ENCODE results near the gene GNS. TPM values are rescaled to one million over a fixed set of nuclear protein-coding genes. Genes with fewer than 3 reads are reported as not detected.
"Not testable (repeated sequence)": the region's sequence is repeated elsewhere in the genome, so short reads cannot be mapped to it uniquely, and the experiment has no call there.

GNS gene
- 76.1 TPM for polyA plus RNA-seq (2013, experiment 1 of 2)
- 69.1 TPM for polyA plus RNA-seq (2013, experiment 2 of 2)

DNA sequence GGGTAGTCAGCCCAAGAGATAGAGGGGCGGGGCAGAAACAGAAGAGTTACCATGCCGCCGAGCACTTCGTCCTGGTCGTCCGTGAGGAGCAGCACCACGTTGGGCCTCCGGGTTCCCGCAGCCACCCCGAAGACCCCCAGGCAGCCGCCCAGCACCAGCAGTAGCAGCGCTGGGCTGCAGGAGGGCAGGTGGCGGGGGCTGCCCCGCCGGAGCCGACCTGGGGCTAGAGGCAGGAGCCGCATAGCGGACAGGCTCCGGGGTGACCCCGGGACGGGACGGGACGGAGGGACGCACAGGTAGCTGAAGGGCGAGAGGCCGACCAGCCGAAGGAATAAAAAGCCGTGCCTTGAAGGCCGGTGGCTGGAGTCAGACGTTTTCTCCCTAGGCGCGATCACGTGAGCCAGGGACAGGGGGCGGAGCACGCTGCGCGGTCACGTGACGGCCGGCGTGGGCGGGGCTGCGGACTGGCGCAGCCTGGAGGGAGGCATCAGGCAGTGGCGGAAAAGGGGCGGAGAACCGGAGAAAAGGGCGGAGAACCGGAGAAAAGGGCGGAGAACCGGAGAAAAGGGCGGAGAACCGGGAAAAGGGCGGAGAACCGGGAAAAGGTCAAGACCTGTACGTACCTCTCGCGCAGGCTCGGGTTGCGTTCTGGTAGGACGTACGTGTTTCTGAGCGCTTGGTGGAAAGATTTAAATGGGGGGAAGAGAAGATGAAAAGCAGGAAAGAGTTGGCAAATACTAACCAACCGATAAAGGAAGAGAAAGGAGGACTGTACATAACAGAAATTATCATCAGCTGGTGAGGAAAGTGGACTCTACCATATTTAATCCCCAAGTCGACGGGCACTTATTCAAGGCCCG, at the start of gene GNS:
Gene GNS, minus strand, starts transcription at position 372 of the 860 bp plus-strand sequence. Its CDS starts 130 bp downstream, at position 242.
- H3K4me1 ChIP-seq (ENCODE audit: control insufficient read depth, insufficient read depth, low read length, poor library complexity, severe bottlenecking) = peaks cover 5% of the 10 kb centered on the region
- peak within 1 kb of the TSS; percentile 72 for H3K27ac ChIP-seq (ENCODE audit: low read depth, low read length, severe bottlenecking)
- no peaks in the 10 kb centered on the region for H3K9me3 ChIP-seq (ENCODE audit: control insufficient read depth, low read length)
- H3K36me3 ChIP-seq (ENCODE audit: control insufficient read depth, insufficient read depth, low read length) = no peaks in the 10 kb centered on the region
- H3K4me3 ChIP-seq (ENCODE audit: extremely low read depth, insufficient read depth, low read length, poor library complexity, severe bottlenecking) = peak within 1 kb of the TSS; percentile 96
- WGBS, 2 experiments (ENCODE audit: insufficient coverage in 2 of 2) = 2 to 3% methylated on average over 55 to 56 of the region's 67 CpGs

GRCh38 chr12:64808110-64808509, 48.9 kb upstream of the GNS start:
- no peak overlapping the region for H3K27ac ChIP-seq (ENCODE audit: low read depth, low read length, severe bottlenecking)
- H3K4me3 ChIP-seq (ENCODE audit: extremely low read depth, insufficient read depth, low read length, poor library complexity, severe bottlenecking) = no peak overlapping the region
- H3K9me3 ChIP-seq (ENCODE audit: control insufficient read depth, low read length) = no peaks in the 10 kb centered on the region
- H3K36me3 ChIP-seq (ENCODE audit: control insufficient read depth, insufficient read depth, low read length) = no peaks in the 10 kb centered on the region
- H3K4me1 ChIP-seq (ENCODE audit: control insufficient read depth, insufficient read depth, low read length, poor library complexity, severe bottlenecking) = no peaks in the 10 kb centered on the region
- 90 to 91% methylated on average over 5 of the region's 5 CpGs for WGBS, 2 experiments (ENCODE audit: insufficient coverage in 2 of 2)

DNA sequence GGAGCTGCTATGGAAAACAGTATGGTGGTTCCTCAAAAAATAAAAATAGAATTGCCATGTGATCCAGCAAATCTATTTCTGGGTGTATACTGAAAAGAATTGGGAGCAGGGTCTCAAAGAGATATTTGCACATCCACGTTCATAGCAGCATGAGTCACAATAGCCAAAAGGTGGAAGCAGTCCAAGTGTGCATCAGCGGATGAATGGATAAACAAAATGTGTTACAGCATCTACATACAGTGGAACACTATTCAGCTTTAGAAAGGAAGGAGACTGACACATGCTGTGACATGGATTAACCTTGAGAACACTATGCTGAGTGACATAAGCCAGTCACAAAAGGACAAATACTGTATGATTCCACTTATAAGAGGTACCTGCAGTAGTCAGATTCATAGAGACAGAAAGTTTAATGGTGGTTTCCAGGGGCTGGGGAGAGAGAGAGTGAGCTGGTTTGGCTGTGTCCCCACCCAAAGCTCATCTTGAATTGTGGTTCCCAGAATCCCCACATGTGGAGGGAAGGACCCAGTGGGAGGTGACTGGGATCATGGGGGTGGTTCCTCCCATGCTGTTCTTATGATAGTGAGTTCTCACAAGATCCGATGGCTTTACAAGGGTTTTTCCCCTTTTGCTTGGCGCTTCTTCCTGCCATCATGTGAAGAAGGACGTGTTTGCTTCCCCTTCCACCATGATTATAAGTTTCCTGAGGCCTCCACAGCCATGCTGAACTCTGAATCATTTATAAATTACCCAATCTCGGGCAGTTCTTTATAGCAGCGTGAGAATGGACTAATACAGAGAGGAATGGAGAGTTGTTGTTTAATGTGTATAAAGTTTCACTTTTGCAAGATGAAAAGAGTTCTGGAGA, 47.6 kb upstream of the GNS start:
- no peaks in the 10 kb centered on the region for H3K4me1 ChIP-seq (ENCODE audit: control insufficient read depth, insufficient read depth, low read length, poor library complexity, severe bottlenecking)
- WGBS, 2 experiments (ENCODE audit: insufficient coverage in 2 of 2) = 59 to 89% methylated on average over 3 to 4 of the region's 7 CpGs

DNA sequence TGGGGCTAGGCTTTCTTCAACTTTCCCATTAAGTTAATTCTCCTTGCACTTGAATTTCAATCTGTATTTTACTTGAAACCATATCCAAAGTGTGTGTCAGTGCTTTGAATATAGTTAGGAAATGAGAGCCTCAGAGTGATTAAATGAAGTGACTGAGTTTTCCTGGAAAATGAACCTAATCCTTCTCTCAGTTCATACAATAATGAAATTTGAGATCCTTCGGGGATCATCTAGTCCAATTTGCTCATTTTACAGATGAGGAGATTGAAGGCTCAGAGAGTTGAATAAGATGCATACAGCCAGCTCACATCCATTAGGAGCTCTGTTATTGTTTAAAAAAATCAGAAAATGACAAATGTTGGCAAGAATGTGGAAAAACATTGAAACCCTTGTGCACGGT, 47.0 kb upstream of the GNS start:
- no peaks in the 10 kb centered on the region for H3K36me3 ChIP-seq (ENCODE audit: control insufficient read depth, insufficient read depth, low read length)
- no peaks in the 10 kb centered on the region for H3K9me3 ChIP-seq (ENCODE audit: control insufficient read depth, low read length)
- H3K4me1 ChIP-seq (ENCODE audit: control insufficient read depth, insufficient read depth, low read length, poor library complexity, severe bottlenecking) = no peaks in the 10 kb centered on the region

More for the DNA sequence above, 47.6 kb upstream of the GNS start:
- no peaks in the 10 kb centered on the region for H3K9me3 ChIP-seq (ENCODE audit: control insufficient read depth, low read length)
- no peak overlapping the region for H3K27ac ChIP-seq (ENCODE audit: low read depth, low read length, severe bottlenecking)
- no peak overlapping the region for H3K4me3 ChIP-seq (ENCODE audit: extremely low read depth, insufficient read depth, low read length, poor library complexity, severe bottlenecking)
- no peaks in the 10 kb centered on the region for H3K36me3 ChIP-seq (ENCODE audit: control insufficient read depth, insufficient read depth, low read length)

DNA sequence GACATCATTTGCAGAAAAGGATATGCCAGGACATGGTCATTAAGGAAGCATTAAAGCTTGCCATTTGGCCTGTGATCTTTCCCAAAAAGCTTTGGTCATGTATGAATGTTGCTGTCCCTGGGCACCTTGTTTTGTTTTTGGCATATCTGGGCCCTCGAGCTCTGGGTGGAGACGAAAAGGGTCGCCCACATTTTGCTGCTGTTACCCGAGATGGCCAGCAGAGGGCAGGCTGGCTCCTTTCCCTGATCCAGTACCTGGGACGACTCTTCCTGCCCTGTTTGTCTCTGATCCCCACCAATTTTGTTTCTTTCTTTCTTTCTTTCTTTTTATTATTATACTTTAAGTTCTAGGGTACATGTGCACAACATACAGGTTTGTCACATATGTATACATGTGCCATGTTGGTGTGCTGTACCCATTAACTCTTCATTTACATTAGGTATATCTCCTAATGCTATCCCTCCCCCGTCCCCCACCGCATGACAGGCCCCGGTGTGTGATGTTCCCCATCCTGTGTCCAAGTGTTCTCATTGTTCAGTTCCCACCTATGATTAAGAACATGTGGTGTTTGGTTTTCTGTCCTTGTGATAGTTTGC, 43.1 kb upstream of the GNS start:
- WGBS, 2 experiments (ENCODE audit: insufficient coverage in 2 of 2) = 13 to 16% methylated on average over 4 of the region's 8 CpGs
- not testable (repeated sequence) for H3K27ac ChIP-seq (ENCODE audit: low read depth, low read length, severe bottlenecking); H3K4me3 ChIP-seq (ENCODE audit: extremely low read depth, insufficient read depth, low read length, poor library complexity, severe bottlenecking); H3K36me3 ChIP-seq (ENCODE audit: control insufficient read depth, insufficient read depth, low read length); H3K4me1 ChIP-seq (ENCODE audit: control insufficient read depth, insufficient read depth, low read length, poor library complexity, severe bottlenecking); H3K9me3 ChIP-seq (ENCODE audit: control insufficient read depth, low read length)

More for the DNA sequence above, 47.0 kb upstream of the GNS start:
- Histone ChIP-seq H3K4me3 (ENCODE audit: extremely low read depth, insufficient read depth, low read length, poor library complexity, severe bottlenecking) (no peak overlapping the region), H3K27ac (ENCODE audit: low read depth, low read length, severe bottlenecking) (no peak overlapping the region)
- WGBS, 2 experiments (ENCODE audit: insufficient coverage in 2 of 2) = 88 to 100% methylated on average over 1 of the region's 2 CpGs

DNA sequence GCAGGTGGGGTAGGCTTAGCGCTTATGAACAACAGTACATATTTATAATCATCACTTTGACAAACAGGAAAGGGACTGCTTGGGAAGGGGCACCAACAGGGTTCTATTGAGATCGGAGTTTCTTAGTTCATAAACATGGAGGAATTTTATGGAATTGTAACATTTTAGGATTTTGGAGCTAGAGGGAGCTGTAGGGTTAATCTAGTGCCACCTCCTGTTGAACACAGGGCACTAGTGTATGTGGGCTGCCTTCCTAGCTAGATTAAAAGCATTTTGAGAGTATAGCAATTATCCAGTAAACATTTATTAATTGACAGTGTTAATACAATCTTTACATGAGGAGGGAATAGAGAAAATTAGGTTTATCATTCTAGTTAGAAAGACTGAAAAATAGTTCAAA, 42.2 kb upstream of the GNS start:
- H3K36me3 ChIP-seq (ENCODE audit: control insufficient read depth, insufficient read depth, low read length) = no peaks in the 10 kb centered on the region
- no peaks in the 10 kb centered on the region for H3K4me1 ChIP-seq (ENCODE audit: control insufficient read depth, insufficient read depth, low read length, poor library complexity, severe bottlenecking)
- H3K9me3 ChIP-seq (ENCODE audit: control insufficient read depth, low read length) = no peaks in the 10 kb centered on the region
- H3K27ac ChIP-seq (ENCODE audit: low read depth, low read length, severe bottlenecking) = no peak overlapping the region
- H3K4me3 ChIP-seq (ENCODE audit: extremely low read depth, insufficient read depth, low read length, poor library complexity, severe bottlenecking) = no peak overlapping the region
- 25 to 88% methylated on average over 1 of the region's 2 CpGs for WGBS, 2 experiments (ENCODE audit: insufficient coverage in 2 of 2)

GRCh38 chr12:64800640-64801039, 41.4 kb upstream of the GNS start:
- Histone ChIP-seq H3K27ac (ENCODE audit: low read depth, low read length, severe bottlenecking) (no peak overlapping the region), H3K9me3 (ENCODE audit: control insufficient read depth, low read length) (no peaks in the 10 kb centered on the region), H3K36me3 (ENCODE audit: control insufficient read depth, insufficient read depth, low read length) (no peaks in the 10 kb centered on the region), H3K4me3 (ENCODE audit: extremely low read depth, insufficient read depth, low read length, poor library complexity, severe bottlenecking) (no peak overlapping the region), H3K4me1 (ENCODE audit: control insufficient read depth, insufficient read depth, low read length, poor library complexity, severe bottlenecking) (no peaks in the 10 kb centered on the region)
- WGBS, 2 experiments (ENCODE audit: insufficient coverage in 2 of 2) = 75 to 82% methylated on average over 1 of the region's 5 CpGs

DNA sequence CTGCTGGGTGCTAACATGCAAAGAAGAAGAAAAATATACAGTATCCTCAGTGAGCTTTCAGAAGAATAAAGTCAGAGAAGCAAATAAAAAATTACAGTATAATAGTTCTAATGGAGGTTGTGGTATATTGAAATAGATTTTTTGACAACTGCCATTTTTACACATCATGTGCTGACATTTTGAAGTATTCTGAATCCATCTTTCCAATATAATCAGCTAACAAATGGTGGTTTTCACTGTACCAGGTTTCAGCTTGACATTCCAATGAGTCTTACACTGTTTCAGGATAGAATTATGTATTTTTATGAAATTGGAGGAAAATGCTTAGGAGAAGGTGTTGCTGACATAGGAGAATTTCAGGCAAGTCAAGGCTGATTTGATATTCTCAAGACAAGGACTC, 39.0 kb upstream of the GNS start:
- Histone ChIP-seq H3K9me3 (ENCODE audit: control insufficient read depth, low read length) (no peaks in the 10 kb centered on the region), H3K36me3 (ENCODE audit: control insufficient read depth, insufficient read depth, low read length) (no peaks in the 10 kb centered on the region), H3K4me3 (ENCODE audit: extremely low read depth, insufficient read depth, low read length, poor library complexity, severe bottlenecking) (no peak overlapping the region), H3K27ac (ENCODE audit: low read depth, low read length, severe bottlenecking) (no peak overlapping the region), H3K4me1 (ENCODE audit: control insufficient read depth, insufficient read depth, low read length, poor library complexity, severe bottlenecking) (no peaks in the 10 kb centered on the region)

DNA sequence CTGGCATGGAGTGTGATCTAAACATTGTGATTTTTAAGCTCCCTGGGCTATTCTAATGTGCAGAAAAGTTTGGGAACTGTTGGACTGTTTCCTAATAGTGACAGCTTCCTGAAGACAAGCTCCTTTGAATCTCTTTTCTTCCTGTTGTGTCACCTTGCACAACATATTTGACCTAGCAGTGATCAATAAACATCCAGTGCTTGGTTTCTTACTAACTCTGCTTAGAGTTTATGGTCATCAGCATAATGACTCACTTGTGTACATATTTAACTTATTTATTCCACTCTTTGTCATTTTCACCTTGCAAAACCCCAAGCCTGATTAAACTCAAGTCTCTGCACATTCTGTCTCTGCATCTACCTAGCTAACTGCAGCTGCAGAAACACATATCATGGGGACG, 38.0 kb upstream of the GNS start:
- no peaks in the 10 kb centered on the region for H3K9me3 ChIP-seq (ENCODE audit: control insufficient read depth, low read length)
- H3K27ac ChIP-seq (ENCODE audit: low read depth, low read length, severe bottlenecking) = no peak overlapping the region
- H3K36me3 ChIP-seq (ENCODE audit: control insufficient read depth, insufficient read depth, low read length) = no peaks in the 10 kb centered on the region
- no peaks in the 10 kb centered on the region for H3K4me1 ChIP-seq (ENCODE audit: control insufficient read depth, insufficient read depth, low read length, poor library complexity, severe bottlenecking)
- H3K4me3 ChIP-seq (ENCODE audit: extremely low read depth, insufficient read depth, low read length, poor library complexity, severe bottlenecking) = no peak overlapping the region
- 71 to 82% methylated on average over 1 of the region's 1 CpG for WGBS, 2 experiments (ENCODE audit: insufficient coverage in 2 of 2)

DNA sequence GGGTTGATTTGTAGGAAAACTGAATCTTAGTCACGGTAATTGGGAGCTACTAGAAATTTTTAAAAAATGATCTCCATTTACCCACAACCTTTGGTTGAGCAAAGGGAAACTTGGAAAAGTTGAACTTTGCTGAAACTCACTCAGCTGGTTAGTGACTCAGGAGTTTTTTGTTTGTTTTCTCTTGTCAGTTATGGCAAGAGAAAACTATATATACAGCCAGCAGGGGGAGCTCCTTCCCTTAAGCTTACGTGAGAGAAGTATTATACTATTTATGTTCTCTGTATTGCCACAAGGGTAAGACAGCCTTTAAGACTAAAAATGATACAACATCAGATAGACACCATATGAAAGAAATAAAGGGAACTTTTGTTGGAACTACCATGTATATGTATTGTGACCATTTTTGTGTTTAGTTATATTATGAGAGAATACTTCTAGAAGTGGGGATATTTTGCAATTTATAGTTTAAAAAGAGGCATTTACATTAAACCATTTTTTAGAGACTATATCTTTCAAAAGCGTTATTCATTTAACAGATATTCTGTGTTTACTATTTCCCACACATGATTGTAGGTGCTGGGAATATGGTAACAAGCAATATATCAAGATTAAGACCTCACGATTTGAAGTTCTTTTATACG, 37.1 kb upstream of the GNS start:
- H3K36me3 ChIP-seq (ENCODE audit: control insufficient read depth, insufficient read depth, low read length) = no peaks in the 10 kb centered on the region
- no peaks in the 10 kb centered on the region for H3K4me1 ChIP-seq (ENCODE audit: control insufficient read depth, insufficient read depth, low read length, poor library complexity, severe bottlenecking)
- WGBS, 2 experiments (ENCODE audit: insufficient coverage in 2 of 2) = no CpG with 5 or more reads among the region's 5 CpGs
- H3K4me3 ChIP-seq (ENCODE audit: extremely low read depth, insufficient read depth, low read length, poor library complexity, severe bottlenecking) = no peak overlapping the region
- H3K27ac ChIP-seq (ENCODE audit: low read depth, low read length, severe bottlenecking) = no peak overlapping the region
- no peaks in the 10 kb centered on the region for H3K9me3 ChIP-seq (ENCODE audit: control insufficient read depth, low read length)
